ENCODE measurements around the gene DNTT. TPM values are rescaled to one million over a fixed set of nuclear protein-coding genes. Genes with fewer than 3 reads are reported as not detected.

The DNTT gene
- total RNA-seq, 1 donor from 2014 or later, result not detected

DNA sequence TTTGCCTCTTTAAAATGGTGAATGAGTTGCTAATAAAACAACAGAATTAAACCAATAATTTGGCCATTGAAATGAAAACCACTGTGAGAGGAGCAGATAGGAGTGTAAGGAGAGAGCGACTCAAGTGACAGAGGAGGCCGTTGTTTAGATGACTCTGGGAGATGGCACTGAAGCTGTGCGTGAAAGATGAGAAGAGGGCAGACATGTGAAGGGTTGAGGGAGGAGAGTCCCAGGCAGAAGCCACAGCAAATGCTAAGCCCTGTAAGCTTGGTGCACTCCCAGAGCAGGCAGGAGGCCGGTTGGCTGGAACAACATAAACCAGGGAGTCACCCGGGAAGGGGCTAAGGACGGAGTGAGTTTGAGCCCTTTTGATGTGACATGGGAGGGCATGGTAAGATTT, 55.4 kb downstream of the DNTT start:
- H3K27me3 ChIP-seq, result no peaks in the 10 kb centered on the region
- H3K4me3 ChIP-seq, result no peak overlapping the region
- TF ChIP-seq EZH2phosphoT487 (IDR thresholded peaks at IDR 0.05) (no peak), EZH2 (IDR thresholded peaks at IDR 0.05) (no peak)
- TF ChIP-seq, protein P1, sequence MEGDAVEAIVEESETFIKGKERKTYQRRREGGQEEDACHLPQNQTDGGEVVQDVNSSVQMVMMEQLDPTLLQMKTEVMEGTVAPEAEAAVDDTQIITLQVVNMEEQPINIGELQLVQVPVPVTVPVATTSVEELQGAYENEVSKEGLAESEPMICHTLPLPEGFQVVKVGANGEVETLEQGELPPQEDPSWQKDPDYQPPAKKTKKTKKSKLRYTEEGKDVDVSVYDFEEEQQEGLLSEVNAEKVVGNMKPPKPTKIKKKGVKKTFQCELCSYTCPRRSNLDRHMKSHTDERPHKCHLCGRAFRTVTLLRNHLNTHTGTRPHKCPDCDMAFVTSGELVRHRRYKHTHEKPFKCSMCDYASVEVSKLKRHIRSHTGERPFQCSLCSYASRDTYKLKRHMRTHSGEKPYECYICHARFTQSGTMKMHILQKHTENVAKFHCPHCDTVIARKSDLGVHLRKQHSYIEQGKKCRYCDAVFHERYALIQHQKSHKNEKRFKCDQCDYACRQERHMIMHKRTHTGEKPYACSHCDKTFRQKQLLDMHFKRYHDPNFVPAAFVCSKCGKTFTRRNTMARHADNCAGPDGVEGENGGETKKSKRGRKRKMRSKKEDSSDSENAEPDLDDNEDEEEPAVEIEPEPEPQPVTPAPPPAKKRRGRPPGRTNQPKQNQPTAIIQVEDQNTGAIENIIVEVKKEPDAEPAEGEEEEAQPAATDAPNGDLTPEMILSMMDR (IDR thresholded peaks at IDR 0.05), result no peak
- no peak for DNase-seq (ENCODE audit: low spot score)
- H2AFZ ChIP-seq (replicated peaks), result peak overlapping the region; percentile 15
- no peaks in the 10 kb centered on the region for H4K20me1 ChIP-seq (ENCODE audit: low read depth)
- Mint-ChIP-seq H3K36me3 (no peaks in the 10 kb centered on the region), H3K9me3 (no peaks in the 10 kb centered on the region), H3K27ac (no peak overlapping the region), H3K4me1 (no peaks in the 10 kb centered on the region), H3K27me3 (ENCODE audit: insufficient read depth, low read depth) (peaks cover 4% of the 10 kb centered on the region), H3K4me3 (no peak overlapping the region)
- H3K4me1 ChIP-seq, result no peaks in the 10 kb centered on the region
- H3K27ac ChIP-seq, result no peak overlapping the region
- H3K9me3 ChIP-seq (ENCODE audit: low read depth), result no peaks in the 10 kb centered on the region
- H3F3A ChIP-seq (ENCODE audit: low read depth), result no peaks in the 10 kb centered on the region
- H3K79me2 ChIP-seq (ENCODE audit: low read depth), result no peaks in the 10 kb centered on the region
- no peak overlapping the region for H3K4me2 ChIP-seq
- no peak overlapping the region for H3K9ac ChIP-seq
- H3K36me3 ChIP-seq, result no peaks in the 10 kb centered on the region

DNA sequence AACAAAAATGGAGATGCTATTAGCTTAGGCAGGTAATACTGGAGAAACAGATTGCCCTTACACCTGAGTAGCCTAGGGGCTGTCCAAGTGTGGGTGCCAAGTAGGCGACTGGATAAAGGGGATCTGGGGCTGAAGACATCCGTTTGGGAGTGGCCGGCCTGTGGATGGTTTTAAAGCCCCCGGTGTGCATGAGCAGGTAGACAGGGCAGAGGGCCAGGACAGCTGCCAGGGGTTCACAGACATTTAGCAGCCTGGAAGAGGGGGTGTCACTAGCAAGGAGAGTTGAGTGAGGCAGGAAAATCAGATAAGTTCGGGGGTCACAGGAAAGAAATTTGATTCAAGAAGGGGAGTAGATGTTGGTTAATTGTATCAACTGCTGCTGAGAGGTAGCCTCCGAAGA, 56.1 kb downstream of the DNTT start:
- Histone ChIP-seq H3K9me3 (ENCODE audit: low read depth) (no peaks in the 10 kb centered on the region), H3K79me2 (ENCODE audit: low read depth) (no peaks in the 10 kb centered on the region), H3F3A (ENCODE audit: low read depth) (peaks cover 6% of the 10 kb centered on the region), H3K4me3 (no peak overlapping the region), H3K27me3 (no peaks in the 10 kb centered on the region), H3K9ac (no peak overlapping the region), H2AFZ (replicated peaks) (no peak overlapping the region), H3K27ac (no peak overlapping the region), H3K4me2 (no peak overlapping the region), H3K4me1 (peaks cover 7% of the 10 kb centered on the region), H4K20me1 (ENCODE audit: low read depth) (no peaks in the 10 kb centered on the region), H3K36me3 (no peaks in the 10 kb centered on the region)
- Mint-ChIP-seq H3K9me3 (no peaks in the 10 kb centered on the region), H3K27me3 (ENCODE audit: insufficient read depth, low read depth) (peaks cover 2% of the 10 kb centered on the region), H3K4me3 (no peak overlapping the region), H3K27ac (no peak overlapping the region), H3K36me3 (no peaks in the 10 kb centered on the region), H3K4me1 (no peaks in the 10 kb centered on the region)
- DNase-seq (ENCODE audit: low spot score), result no peak
- TF ChIP-seq EZH2 (IDR thresholded peaks at IDR 0.05) (no peak), EZH2phosphoT487 (IDR thresholded peaks at IDR 0.05) (no peak)
- TF ChIP-seq, protein P1 (IDR thresholded peaks at IDR 0.05), result no peak

DNA sequence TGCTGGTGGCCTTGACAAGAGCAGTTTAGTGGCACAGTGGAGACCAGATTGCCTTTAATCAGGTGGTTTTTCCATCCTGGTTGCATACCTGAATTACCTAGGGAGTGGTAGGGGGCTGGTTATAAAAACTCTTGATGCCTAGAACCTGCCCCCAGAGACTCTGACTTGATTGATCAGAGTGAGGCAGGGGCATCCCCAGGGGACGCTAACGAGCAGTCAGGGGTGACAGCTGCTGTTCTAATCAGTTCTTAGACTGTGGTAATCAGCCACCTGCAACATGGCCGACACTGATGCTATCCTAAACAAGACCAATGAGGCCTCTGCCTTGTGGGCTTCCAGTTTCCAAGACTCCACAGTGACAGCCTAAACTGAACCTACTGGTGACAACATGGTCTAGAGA, 56.5 kb downstream of the DNTT start:
- H3K79me2 ChIP-seq (ENCODE audit: low read depth), result no peaks in the 10 kb centered on the region
- no peaks in the 10 kb centered on the region for H3K27me3 ChIP-seq
- no peaks in the 10 kb centered on the region for H3K4me1 Mint-ChIP-seq
- H3K4me1 ChIP-seq, result peaks cover 11% of the 10 kb centered on the region
- no peak overlapping the region for H3K4me2 ChIP-seq
- no peaks in the 10 kb centered on the region for H3K36me3 Mint-ChIP-seq
- H3K27ac Mint-ChIP-seq, result no peak overlapping the region
- H3K9me3 ChIP-seq (ENCODE audit: low read depth), result no peaks in the 10 kb centered on the region
- no peaks in the 10 kb centered on the region for H4K20me1 ChIP-seq (ENCODE audit: low read depth)
- no peak overlapping the region for H2AFZ ChIP-seq (replicated peaks)
- no peaks in the 10 kb centered on the region for H3K9me3 Mint-ChIP-seq
- TF ChIP-seq EZH2phosphoT487 (IDR thresholded peaks at IDR 0.05), result no peak
- TF ChIP-seq EZH2 (IDR thresholded peaks at IDR 0.05), result no peak
- TF ChIP-seq, protein P1 (IDR thresholded peaks at IDR 0.05), result no peak
- H3K27me3 Mint-ChIP-seq (ENCODE audit: insufficient read depth, low read depth), result peaks cover 2% of the 10 kb centered on the region
- no peak for DNase-seq (ENCODE audit: low spot score)
- no peak overlapping the region for H3K4me3 Mint-ChIP-seq
- no peak overlapping the region for H3K4me3 ChIP-seq
- no peak overlapping the region for H3K27ac ChIP-seq
- peaks cover 11% of the 10 kb centered on the region for H3F3A ChIP-seq (ENCODE audit: low read depth)
- H3K9ac ChIP-seq, result no peak overlapping the region
- no peaks in the 10 kb centered on the region for H3K36me3 ChIP-seq
